Erythroblast (primary cell): ENCODE results near the gene ZNF587.
"Not testable (repeated sequence)": the region's sequence is repeated elsewhere in the genome, so short reads cannot be mapped to it uniquely, and the experiment has no call there.

Experiments
- DNase-seq, 2 experiments: peaks; one replicate each; lab custom pipeline; 2025; lab: John Stamatoyannopoulos, UW
- GATA1 ChIP-seq: IDR thresholded peaks from 2 replicates; pipeline ENCODE4 v1.6.1; 2011; ENCODE audit warnings: low read depth, mild to moderate bottlenecking, control low read depth, low read length, moderate library complexity
- POLR2A ChIP-seq: IDR thresholded peaks from 2 replicates; pipeline ENCODE4 v1.6.1; 2011; ENCODE audit warnings: mild to moderate bottlenecking, low read length

The ZNF587 gene

GRCh38 chr19:57887195-57887941, 37.7 kb downstream of the ZNF587 start:
- peak; percentile 30 to 42 for DNase-seq
- TF ChIP-seq POLR2A: no peak
- no peak for TF ChIP-seq GATA1

- DNase-seq: peak; percentile 41 to 48
- TF ChIP-seq GATA1: no peak
- TF ChIP-seq POLR2A: no peak
These were observed 38.5 kb downstream of the ZNF587 start for GRCh38 chr19:57888107-57888559.

- DNase-seq: peak; percentile 89
- peak; percentile 68 for TF ChIP-seq POLR2A
- TF ChIP-seq GATA1: no peak
These were observed 39.0 kb downstream of the ZNF587 start, which contains the start of gene ZNF814 for GRCh38 chr19:57888560-57889231. ZNF814 (minus strand) TSS chr19:57889037; CDS start chr19:57888802, 235 bp downstream.

GRCh38 chr19:57890706-57891105, 41.0 kb downstream of the ZNF587 start:
- not testable (repeated sequence) for DNase-seq

GRCh38 chr19:57900311-57900710, 50.7 kb downstream of the ZNF587 start:
- TF ChIP-seq GATA1: no peak
- TF ChIP-seq POLR2A: no peak
- no peak for DNase-seq

- TF ChIP-seq POLR2A (no peak), GATA1 (no peak)
- no peak for DNase-seq
These were observed 54.0 kb downstream of the ZNF587 start for GRCh38 chr19:57903618-57904184.

GRCh38 chr19:57905258-57905657, 55.6 kb downstream of the ZNF587 start:
- DNase-seq: no peak
- TF ChIP-seq POLR2A (no peak), GATA1 (no peak)

- TF ChIP-seq GATA1: no peak
- TF ChIP-seq POLR2A: no peak
- DNase-seq: no peak
These were observed 57.7 kb downstream of the ZNF587 start for GRCh38 chr19:57907394-57907793.

GRCh38 chr19:57914531-57914930, 64.9 kb downstream of the ZNF587 start:
- DNase-seq: no peak
- TF ChIP-seq GATA1 (no peak), POLR2A (no peak)
